Hepatocyte (in vitro differentiated cells): ENCODE results near the gene HTR4.

Experiments
- CTCF ChIP-seq: fragments of 200-600 bp; sonication (generic); IDR thresholded peaks from 2 replicates; pipeline ENCODE4 v1.5.1; 2016; ENCODE audit warnings: antibody characterized with exemption, mild to moderate bottlenecking; ENCODE audit not compliant: poor library complexity
- EZH2 ChIP-seq: fragments of 200-600 bp; sonication (generic); IDR thresholded peaks from 2 replicates; pipeline ENCODE4 v1.6.1; 2016; ENCODE audit warnings: antibody characterized with exemption, mild to moderate bottlenecking, borderline replicate concordance
- EZH2phosphoT487 ChIP-seq: fragments of 200-600 bp; sonication (generic); IDR thresholded peaks from one replicate; pipeline ENCODE4 v1.6.1; 2018; ENCODE audit warnings: antibody characterized with exemption, mild to moderate bottlenecking, low read depth, moderate library complexity; ENCODE audit not compliant: unreplicated experiment, severe bottlenecking

- TF ChIP-seq CTCF (no peak), EZH2phosphoT487 (no peak), EZH2 (no peak)
Measured at GRCh38 chr5:148446611-148447010, 207.7 kb downstream of the HTR4 start.
